HCT116 (cell line): ENCODE measurements around the gene HIC1.

Experiments
- TF ChIP-seq, protein P1 (sequence below): IDR thresholded peaks from 2 replicates; pipeline ENCODE4 v1.6.1; 2012; ENCODE audit warnings: low read depth
- TF ChIP-seq, protein P2 (sequence below), 3 experiments: fragments of 200-600 bp in 1 of 3; sonication (generic) in 1 of 3; IDR thresholded peaks in 2 of 3; conservative IDR thresholded peaks in 1 of 3; 2 replicates each; pipeline ENCODE4 v1.5.1; 2012 to 2017; ENCODE audit warnings: low read depth in 2 of 3, low read length in 2 of 3, antibody characterized with exemption in 1 of 3, borderline replicate concordance in 1 of 3, control low read depth in 1 of 3, mild to moderate bottlenecking in 1 of 3, mixed read lengths in 1 of 3, mixed run types in 1 of 3, moderate library complexity in 1 of 3; ENCODE audit not compliant: insufficient read depth in 1 of 3

DNA sequence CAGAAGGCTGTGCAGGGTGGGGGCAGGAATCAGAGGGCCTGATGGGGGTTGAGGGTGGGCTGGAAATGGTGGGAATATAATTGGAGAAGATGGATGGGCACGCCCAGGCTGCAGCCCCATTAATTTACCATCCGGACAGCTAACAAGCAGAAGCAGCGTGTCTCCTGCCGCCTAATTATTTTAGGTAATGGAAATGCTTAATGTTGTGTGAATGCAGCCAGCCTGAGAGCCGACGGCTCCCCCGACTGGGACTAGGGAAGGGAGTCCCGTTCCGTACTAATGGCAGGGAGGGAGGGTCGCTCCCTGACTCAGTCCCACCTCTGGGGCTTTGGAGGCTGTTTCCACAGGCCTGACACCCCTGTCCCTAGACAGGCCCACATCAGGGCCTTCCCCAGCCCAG is 17.7 kb upstream of the HIC1 start:
- TF ChIP-seq, protein P1, sequence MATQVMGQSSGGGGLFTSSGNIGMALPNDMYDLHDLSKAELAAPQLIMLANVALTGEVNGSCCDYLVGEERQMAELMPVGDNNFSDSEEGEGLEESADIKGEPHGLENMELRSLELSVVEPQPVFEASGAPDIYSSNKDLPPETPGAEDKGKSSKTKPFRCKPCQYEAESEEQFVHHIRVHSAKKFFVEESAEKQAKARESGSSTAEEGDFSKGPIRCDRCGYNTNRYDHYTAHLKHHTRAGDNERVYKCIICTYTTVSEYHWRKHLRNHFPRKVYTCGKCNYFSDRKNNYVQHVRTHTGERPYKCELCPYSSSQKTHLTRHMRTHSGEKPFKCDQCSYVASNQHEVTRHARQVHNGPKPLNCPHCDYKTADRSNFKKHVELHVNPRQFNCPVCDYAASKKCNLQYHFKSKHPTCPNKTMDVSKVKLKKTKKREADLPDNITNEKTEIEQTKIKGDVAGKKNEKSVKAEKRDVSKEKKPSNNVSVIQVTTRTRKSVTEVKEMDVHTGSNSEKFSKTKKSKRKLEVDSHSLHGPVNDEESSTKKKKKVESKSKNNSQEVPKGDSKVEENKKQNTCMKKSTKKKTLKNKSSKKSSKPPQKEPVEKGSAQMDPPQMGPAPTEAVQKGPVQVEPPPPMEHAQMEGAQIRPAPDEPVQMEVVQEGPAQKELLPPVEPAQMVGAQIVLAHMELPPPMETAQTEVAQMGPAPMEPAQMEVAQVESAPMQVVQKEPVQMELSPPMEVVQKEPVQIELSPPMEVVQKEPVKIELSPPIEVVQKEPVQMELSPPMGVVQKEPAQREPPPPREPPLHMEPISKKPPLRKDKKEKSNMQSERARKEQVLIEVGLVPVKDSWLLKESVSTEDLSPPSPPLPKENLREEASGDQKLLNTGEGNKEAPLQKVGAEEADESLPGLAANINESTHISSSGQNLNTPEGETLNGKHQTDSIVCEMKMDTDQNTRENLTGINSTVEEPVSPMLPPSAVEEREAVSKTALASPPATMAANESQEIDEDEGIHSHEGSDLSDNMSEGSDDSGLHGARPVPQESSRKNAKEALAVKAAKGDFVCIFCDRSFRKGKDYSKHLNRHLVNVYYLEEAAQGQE = no peak
- TF ChIP-seq, protein P2, sequence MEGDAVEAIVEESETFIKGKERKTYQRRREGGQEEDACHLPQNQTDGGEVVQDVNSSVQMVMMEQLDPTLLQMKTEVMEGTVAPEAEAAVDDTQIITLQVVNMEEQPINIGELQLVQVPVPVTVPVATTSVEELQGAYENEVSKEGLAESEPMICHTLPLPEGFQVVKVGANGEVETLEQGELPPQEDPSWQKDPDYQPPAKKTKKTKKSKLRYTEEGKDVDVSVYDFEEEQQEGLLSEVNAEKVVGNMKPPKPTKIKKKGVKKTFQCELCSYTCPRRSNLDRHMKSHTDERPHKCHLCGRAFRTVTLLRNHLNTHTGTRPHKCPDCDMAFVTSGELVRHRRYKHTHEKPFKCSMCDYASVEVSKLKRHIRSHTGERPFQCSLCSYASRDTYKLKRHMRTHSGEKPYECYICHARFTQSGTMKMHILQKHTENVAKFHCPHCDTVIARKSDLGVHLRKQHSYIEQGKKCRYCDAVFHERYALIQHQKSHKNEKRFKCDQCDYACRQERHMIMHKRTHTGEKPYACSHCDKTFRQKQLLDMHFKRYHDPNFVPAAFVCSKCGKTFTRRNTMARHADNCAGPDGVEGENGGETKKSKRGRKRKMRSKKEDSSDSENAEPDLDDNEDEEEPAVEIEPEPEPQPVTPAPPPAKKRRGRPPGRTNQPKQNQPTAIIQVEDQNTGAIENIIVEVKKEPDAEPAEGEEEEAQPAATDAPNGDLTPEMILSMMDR (IDR thresholded peaks at IDR 0.05 in 2 of 3, conservative IDR thresholded peaks at IDR 0.05 in 1 of 3; ENCODE audit: borderline replicate concordance in 1 of 3, insufficient read depth in 1 of 3, low read depth in 2 of 3, low read length in 2 of 3) = no peak
